ENCODE data around the gene SUPT7L.

Gene SUPT7L, protein sequence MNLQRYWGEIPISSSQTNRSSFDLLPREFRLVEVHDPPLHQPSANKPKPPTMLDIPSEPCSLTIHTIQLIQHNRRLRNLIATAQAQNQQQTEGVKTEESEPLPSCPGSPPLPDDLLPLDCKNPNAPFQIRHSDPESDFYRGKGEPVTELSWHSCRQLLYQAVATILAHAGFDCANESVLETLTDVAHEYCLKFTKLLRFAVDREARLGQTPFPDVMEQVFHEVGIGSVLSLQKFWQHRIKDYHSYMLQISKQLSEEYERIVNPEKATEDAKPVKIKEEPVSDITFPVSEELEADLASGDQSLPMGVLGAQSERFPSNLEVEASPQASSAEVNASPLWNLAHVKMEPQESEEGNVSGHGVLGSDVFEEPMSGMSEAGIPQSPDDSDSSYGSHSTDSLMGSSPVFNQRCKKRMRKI

DNA sequence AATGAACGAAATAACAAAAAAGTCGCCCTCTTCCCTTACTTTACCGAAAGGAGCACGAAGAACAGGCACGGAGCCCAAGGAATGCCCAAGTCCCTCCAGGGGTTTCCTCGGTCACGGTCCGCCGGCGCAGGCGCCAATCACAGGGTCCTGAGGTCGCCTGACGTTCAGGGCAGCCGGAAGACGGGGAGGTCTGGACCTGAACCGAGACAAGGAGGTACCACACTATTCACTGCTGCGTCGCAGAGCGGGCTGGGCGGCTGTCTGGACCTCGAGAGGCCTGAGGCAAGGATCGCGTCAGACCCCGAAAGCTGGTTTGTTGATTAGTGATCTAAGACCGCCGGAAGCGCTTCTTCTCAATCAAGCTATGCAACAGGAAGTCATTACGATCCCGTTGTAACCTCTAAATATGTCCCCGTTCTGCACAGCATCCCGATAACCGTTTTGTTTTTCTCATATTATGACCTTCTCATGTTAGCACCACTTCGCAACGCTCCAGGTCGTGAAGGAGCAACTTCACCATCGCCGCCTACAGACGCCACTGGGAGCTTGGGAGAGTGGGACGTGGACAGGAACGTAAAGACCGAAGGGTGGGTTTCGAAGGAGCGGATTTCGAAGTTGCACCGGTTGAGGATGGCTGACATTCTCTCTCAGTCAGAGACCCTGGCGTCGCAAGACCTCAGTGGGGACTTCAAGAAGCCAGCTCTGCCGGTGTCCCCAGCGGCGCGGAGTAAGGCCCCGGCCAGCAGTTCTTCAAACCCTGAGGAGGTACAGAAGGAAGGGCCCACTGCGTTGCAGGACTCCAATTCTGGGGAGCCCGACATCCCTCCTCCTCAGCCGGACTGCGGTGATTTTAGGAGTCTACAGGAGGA is at the start of gene SUPT7L, which contains the start of gene SLC4A1AP:
TSS of gene SUPT7L (minus strand) at position 330 of the 869 bp plus-strand sequence. CDS start 1,422 bp downstream, outside the sequence.
TSS of gene SLC4A1AP (plus strand) at position 605 of the 869 bp plus-strand sequence. CDS start at position 631, 26 bp downstream.
- DNase-seq = peak; percentile 71

DNA sequence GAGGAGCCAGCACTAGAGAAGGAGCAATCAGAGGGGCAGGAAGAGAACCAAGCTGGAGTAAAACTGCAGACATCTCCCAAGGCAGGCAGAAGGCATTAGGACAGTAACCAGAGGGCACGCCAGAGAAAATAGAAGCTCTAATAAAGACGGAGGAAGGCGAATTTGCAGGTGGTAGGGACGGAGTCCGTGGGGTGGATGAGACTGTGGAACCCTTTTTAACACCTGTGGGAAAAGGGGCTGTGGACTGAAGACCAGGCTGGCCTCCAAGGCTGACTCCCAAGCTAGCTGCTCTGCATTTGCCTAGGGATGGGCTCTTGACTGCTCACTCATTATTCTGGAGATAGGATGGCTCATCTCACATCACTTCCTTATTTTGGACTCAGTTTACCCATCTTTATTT is 49.8 kb upstream of the SUPT7L start:
- no peak for DNase-seq

DNA sequence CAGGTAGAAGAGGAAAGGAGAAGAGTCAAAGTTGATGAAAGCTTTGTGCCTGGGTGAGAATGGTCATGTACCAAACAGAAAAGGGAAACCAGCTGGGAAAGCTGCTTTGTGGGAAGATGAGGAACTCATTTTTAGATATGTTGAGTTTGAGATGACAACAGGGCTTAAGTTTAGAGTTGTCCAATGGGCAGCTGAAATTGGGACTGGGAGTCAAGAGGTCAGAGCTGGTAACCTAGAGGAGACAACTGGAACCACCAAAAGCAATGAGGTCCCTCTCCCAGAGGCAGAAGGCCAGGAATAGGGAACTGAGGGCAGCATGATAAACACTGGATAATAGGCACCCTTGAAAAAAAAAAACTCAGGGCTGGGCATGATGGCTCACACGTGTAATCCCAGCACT is 49.1 kb upstream of the SUPT7L start:
- DNase-seq = no peak

DNA sequence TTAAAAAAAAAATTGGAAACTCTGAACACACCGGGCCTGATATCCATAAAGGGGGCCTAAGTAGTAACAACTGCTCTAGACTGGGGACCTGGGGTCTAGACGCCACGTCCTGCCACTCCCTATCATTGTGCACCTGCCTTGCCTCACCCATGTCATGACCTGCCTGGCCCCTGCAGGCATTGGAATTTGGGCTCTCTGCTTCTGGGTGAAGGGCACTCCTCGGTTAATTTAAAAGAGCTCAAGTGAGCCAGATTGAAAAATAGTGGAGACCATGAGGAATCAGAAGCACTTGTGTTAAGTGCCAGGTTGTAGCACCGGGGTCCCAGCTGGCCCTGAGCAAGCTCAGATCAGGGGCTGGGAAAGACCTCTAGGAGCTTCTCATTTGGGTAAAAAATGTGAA is 48.4 kb upstream of the SUPT7L start:
- DNase-seq = no peak

DNA sequence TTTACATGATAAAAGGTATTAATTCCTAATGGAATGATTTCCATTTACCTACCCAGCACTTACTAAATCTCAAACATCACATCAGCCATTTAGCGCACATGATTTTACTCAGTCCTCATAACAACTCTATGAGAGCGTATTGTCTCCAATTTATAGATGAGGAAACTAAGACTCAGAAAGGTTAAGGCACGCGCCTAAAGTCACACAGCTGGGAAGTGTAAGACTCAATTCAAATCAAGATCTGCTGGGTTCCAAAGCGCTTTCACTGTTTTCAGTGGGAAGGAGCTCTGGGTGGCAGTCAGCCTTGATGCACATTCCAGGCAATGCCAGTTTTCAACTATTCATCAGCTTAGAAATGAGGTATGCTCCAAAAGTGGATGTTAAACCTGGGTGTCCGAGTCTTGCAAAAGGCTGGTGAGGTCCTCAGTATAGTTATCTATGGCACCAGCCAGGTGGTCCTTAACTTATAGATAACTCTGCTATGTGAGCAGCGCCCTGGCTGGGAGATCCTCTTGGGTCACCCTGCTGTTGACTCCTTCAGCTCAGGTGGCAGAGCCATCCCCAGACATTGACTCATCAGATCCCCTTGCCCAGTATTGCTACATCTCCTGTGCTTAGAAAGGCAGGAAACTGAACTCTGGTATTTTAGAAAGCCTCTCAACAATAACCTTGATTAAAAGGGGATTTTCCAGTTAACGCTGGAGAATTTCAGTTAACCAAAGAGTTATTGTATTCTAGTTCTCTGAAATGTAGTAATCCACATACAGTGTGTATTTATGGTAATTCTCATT is 47.4 kb upstream of the SUPT7L start:
- no peak for DNase-seq

DNA sequence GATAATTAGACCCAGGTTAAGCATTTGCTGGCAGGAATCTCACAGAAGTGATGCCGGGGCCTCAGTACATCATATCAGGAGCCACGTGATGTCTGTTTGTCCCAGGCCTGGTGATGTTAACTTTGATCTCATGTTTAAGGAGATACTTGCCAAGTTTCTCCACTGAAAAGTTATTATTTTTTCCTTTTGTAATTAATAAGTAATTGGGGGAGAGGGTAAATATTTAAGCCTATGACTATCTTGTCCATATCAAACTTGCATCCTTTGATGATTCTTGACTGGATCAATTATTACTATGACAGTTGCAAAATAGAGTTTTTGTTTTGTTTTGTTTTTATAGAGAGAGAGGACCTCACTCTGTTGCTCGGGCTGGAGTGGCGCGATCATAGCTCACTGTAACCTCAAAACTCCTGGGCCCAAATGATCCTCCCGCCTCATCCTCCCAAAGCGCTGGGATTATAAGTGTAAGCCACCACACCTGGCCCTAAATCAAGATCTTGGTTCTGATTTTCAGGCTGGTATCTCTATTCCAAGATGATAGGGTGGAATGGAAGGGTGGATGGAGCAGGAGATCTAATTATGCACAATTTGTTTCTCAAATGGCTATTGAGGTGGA is 46.7 kb upstream of the SUPT7L start:
- DNase-seq = no peak

DNA sequence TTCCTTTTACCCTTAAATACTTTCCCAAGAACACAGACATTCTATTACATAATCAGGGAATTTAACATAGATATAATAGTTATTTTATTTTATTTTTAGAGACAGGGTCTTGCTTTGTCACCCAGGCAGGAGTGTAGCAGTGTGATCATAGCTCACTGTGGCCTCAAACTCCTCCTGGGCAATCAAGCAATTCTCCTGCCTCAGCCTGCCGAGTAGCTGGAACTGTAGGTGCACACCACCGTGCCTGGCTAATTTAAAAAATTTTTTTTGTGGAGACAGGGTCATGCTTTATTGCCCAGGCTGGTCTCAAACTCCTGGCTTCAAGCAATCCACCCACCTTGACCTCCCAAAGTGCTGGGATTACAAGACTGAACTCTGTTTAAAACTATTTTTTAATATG is 45.9 kb upstream of the SUPT7L start:
- no peak for DNase-seq

DNA sequence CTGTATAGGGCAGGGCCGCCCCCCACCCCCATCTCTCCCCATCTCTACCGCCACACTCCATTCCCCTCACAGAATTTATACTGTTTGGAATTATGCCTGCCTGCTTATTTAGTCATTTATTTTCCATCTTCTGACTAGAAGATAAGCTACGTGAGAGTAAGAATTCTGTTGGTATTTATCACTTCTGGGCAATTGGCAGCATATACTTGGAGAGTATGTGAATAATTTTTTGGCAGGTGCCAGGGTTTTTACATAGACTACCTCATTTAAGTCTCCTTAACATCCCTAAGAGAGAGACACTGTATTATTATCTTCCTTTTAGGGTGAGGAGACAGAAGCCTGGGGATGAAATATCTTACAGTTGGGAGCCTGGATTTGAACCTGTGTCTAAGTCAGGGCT is 45.3 kb upstream of the SUPT7L start:
- no peak for DNase-seq

DNA sequence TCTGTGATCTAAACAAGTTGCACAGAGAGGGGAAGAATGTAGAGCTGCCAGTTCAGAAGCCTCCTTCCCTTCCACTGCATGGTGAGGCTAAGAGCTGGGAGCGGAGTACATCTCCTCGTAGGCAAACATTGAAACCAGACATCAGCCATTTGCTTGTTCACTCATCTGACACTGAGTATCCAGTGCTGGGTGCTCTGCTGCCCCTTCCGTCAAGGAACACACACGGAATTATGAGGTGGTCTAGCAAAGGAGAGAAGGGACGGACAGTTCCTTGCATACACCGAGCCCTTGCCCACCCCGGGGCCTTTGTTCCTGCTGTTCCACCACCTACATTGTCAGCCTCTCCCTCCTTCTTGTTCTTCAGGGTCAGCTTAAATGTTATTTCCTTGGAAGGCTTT is 44.8 kb upstream of the SUPT7L start:
- DNase-seq = no peak

DNA sequence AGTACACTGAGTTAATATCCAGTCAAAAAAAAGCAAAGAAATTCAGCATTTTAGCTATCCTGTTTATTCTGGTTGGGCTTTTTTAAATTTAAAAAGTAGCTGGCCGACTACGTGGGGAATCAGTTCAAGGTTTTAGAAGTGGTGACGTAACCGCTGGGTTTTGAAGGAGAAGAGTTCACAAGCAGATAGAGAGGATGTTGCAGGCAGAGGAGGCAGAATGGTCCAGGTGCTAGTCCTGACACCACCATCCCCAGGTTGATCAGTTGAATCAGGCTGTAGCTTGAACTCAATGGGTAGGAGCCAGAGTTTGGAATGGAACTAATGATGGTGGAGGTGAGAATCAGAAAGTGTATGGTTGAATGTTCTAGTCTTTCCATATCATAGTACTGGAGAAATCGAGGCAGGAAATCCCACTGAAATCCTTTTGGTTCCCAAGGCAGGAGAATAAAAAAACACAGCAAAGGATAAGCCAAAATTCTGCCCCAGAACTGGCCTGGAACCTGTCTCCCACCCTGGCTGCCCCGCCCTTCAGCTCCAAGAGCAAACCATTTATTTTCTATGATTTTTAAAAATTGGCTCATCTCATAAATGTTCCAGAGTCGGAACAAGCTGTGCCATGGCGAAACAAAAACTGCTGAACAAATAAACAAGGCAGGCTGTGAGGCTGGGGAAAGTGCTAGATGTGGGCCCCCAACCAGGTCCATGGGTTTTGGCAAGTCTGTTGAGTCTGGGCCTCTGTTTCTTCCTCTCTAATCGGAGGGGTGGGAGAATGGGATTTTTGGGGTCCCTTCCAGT is 44.2 kb upstream of the SUPT7L start:
- no peak for DNase-seq

DNA sequence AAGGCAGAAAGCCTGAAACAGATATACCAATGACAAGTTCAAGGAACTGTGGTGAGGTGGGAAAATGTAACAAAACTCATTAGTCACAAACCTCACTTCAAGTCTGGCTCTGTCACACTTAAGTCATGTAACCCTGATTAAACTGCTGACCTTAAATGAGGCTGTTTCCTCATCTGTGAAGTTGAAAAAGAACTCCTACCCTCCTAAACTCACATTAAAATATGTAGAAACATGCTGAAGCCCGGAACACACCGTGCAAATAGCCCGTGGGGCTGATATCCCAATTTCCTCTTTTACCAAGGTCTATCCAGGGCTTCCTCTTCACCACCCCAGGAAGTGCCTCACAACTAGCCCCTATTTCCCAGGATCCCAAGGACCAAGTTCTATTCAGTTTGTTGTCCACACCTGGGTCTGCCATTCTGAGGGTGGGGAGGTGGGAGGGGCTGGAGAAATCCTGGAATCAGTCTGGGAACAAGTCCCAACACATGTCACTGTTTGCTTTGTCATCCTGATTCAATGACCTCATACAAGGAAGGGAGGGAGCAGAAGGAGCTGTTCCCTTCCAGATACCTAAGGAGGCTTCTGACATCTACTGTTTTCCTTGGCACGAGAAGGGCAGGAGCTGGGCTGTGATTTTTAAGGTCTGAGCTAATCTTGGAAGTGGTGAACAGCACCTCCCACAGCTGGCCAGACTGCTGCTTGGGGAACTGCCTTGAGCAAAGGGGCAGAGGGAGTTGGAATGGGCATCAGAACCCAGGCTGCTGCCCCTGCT is 42.6 kb upstream of the SUPT7L start:
- no peak for DNase-seq

DNA sequence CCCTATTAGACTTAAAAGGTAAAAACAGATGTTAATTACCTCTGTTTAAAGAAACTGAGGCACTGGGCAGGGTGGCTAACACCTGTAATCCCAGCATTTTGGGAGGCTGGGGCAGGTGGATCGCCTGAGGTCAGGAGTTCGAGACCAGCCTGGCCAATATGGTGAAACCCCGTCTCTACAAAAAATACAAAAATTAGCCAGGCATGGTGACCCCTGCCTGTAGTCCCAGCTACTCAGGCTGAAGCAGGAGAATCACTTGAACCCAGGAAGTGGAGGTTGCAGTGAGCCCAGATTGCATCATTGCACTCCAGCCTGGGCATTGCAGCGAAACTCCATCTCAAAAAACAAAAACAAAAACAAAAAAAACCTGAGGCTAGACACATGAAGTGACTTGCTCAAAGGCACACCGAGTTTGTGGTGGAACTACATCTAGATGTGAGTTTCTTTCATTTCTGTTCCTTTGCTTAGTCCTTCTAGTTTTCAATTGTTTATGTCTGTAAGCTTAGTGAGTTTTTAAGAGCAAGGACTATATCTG is 41.0 kb upstream of the SUPT7L start:
- no peak for DNase-seq

DNA sequence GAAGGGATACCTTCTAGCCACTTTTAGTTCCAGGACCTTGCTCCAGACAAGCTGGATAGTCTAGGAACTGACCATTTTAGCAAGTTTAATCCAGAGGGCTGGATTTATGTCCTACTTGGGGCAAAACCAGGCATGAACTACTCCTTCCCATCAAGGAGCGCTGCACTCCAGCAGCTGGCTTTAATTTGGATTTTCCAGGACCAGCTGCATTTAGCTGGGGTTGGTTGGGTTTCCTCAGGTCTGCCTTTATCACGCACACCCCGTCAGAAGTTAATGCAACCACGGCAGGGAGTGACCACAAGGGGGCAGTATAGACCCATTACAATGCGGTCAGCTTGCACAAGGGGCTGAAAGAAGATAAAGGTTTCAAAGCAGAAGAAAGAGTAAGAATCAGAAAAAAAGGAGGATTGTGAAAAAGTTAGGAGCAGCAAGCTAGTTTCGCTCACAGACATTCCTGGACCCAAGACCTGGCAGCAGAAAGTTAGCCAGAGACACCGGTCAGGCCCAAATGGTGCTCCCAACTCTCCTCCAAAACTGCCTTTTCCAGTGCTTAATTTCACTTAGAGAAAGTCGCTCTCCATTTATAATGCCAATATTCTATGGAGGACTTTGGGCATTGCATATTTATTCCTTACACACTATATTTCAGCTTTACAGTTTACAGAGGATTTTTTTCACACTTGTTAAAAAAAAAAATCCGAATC is 40.4 kb upstream of the SUPT7L start:
- DNase-seq = peak; percentile 73

DNA sequence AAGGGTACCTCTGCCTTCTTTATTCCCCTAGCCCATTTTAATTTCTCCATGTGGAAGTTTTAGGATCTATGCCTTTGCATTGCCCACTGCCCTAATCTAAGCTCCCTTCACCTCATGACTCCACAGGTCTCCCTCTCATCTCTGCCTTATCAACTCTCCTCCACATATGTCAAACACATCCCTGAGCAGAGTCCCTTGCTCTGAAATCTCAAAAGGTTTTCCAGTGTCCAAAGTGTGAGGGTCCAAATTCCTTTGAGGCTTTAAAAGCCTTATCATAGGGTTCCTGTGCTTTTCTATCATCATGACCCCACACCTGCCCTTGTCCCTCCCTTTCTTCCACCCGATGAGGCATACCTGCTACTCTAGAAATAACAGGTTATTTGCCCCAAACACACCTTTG is 38.9 kb upstream of the SUPT7L start:
- DNase-seq = no peak

DNA sequence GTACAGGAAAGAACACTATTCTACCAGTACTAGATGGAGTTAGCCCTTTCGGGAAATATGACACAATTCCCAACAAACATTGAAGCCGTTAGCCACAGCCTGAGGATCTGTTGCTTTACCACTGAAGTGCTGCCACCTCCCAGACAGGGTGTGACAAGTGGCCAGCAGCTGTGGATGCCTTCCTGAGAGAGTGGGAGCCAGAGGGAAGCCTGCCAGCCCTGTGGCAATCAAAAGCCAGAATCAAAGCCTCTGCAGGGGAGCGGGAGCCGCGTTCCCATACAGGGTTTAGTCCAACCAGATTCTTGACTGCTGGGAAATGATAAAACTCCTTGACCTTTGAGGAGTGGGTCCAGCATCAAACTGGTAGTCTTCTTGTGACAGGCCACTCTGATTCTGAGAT is 38.3 kb upstream of the SUPT7L start:
- DNase-seq = no peak

DNA sequence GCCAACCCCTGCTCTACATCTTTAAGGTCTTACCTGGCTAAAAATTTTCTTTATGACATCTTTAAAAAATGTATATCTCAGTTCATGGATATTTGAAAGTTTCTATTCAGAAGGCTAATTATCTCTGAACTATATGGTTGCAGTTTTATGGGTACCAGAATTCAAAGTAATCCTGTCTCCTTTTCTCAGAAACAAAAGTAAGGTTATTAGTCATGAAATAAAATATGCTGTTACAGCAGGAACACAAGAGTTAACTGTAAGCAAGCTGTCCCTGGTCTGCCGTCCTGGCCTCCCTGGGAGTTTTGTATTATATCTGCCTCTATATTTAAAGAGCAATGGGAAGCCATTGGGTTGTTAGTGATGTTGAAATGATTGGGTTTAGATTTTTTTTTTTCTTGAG is 34.2 kb upstream of the SUPT7L start:
- no peak for DNase-seq

DNA sequence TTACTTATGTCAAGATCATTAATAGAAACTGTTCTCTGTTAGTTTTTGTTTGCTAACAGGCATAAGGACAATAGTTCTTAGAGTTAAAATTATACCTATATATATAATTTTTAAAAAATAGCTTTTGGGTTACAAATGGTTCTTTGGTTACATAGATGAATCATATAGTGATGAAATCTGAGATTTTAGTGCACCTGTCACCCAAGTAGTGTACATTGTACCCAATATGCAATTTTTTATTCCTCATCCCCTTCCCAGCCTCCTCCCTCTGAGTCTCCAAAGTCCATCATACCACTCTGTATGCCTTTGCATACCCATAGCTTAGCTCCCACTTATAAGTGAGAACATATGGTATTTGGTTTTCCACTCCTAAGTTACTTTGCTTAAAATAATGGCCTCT is 26.6 kb upstream of the SUPT7L start:
- no peak for DNase-seq

DNA sequence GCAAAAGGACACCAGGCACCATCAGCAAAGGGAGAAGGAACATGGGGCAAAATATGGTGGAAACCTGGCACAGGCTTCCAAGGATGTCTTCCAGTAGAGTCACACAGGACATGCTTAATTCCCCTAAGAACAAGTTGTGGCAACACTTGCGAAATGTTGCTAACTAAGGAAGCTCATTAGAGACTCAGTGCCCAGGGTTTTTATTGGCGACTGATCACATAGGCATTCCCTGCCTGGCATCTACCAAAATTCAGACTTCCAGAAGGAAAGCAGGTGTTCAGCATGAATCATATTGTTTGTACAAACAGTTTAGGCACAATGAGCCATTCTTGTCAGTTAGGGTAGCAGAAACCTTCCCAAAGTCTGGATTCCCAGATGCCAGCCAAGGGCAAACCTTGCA is 26.0 kb upstream of the SUPT7L start:
- DNase-seq = no peak

DNA sequence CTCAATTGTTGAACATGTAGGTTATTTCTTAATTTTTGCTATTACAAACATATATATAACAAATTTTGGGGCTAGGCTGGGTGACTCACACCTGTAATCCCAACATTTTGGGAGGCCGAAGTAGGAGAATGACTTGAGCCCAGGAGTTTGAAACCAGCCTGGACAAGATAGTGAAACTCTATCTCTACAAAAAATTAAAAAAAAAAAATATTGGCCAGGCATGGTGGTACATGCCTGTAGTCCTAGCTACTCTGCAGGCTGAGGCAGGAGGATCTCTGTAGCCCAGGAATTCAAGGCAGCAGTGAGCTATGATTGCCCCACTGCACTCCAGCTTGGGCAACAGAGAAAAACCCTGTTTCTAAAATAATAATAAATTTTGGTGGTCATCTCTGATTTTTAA is 23.8 kb upstream of the SUPT7L start:
- DNase-seq = no peak

DNA sequence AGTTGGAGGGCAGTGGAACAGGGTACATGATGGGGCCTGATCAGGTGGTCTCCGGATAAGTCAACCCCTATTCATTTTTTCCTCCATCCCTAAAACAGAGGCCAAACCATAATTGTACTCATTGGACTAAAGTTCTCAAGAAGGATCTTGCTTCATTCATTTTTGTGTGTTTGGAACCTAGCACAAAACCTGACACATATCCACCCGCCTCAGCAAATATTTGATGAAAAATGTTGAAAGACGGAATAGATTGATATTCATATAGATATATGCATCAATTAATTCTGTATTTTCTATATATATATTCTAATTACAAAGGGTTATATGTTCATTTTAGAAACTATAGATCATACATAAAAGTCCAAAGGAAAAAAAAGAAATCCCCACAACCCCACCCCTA is 22.2 kb upstream of the SUPT7L start:
- DNase-seq = no peak
